ENCODE measurements around the gene FUT8. TPM values are rescaled to one million over a fixed set of nuclear protein-coding genes. Genes with fewer than 3 reads are reported as not detected.

The FUT8 gene
- total and polyA plus RNA-seq, 2 of the 8 experiments (the other 6 are each of a cell fraction or from before 2014, with no cell fraction given), result 10.5 to 25.1 TPM

DNA sequence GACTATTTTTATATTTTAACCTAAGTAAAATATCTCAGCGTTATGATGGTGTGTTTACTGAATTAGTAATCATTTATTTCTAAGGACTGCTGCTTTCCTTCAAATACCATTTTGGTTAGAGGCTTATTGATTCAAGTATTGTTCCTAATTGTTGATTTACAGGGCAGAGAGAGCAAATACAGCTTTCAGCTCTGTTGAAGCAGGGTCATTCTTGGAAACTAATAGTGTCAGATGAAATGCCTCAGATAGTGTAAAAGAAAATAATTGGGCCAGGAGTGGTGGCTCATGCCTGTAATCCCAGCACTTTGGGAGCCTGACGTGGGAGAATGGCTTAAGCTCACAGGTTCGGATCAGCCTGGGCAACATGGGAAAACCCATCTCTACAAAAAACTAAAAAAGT lies 249.3 kb downstream of the FUT8 start:
- Histone ChIP-seq H2BK20ac (ENCODE audit: low read length) (no peak overlapping the region), H3K4ac (replicated peaks; ENCODE audit: insufficient read length, low read depth, low read length) (no peak overlapping the region), H2AFZ (ENCODE audit: low read length) (no peak overlapping the region), H3K14ac (ENCODE audit: insufficient read length) (no peak overlapping the region), H3K36me3 (ENCODE audit: control insufficient read depth in 2 of 4, insufficient read depth in 4 of 4, low read length in 3 of 4) (no peaks in the 10 kb centered on the region), H2BK15ac (ENCODE audit: low read length) (no peak overlapping the region), H3K18ac (ENCODE audit: extremely low read depth, low read length) (no peak overlapping the region), H3K4me1 (replicated peaks in 1 of 4; ENCODE audit: control insufficient read depth in 3 of 4, insufficient read depth in 4 of 4, low read length in 3 of 4) (peaks cover 0 to 7% (median 2%) of the 10 kb centered on the region in 4 experiments; a peak in 2 of 7 replicates), H2BK12ac (ENCODE audit: low read depth, low read length) (no peak overlapping the region), H3K56ac (replicated peaks; ENCODE audit: insufficient read length, low read depth, low read length) (no peak overlapping the region), H4K5ac (ENCODE audit: insufficient read length, low read depth, low read length) (no peak overlapping the region), H2BK5ac (ENCODE audit: low read depth, low read length) (no peak overlapping the region), H4K8ac (ENCODE audit: extremely low read depth, insufficient read depth, low read length) (no peak overlapping the region), H3K23me2 (ENCODE audit: low read depth, low read length) (no peaks in the 10 kb centered on the region), H3K79me1 (ENCODE audit: low read depth, low read length) (no peaks in the 10 kb centered on the region), H3K23ac (ENCODE audit: insufficient read length) (no peak overlapping the region), H3K27ac (ENCODE audit: low read depth, low read length) (no peak overlapping the region), H3K9me3 (ENCODE audit: insufficient read depth in 2 of 2, low read depth in 1 of 2, low read length in 1 of 2) (no peaks in the 10 kb centered on the region), H4K91ac (replicated peaks; ENCODE audit: insufficient read length, low read length) (no peak overlapping the region), H4K20me1 (replicated peaks in 1 of 2; ENCODE audit: control insufficient read depth in 1 of 2, insufficient read depth in 2 of 2, low read length in 2 of 2) (no peaks in the 10 kb centered on the region), H3K4me2 (ENCODE audit: insufficient read depth in 1 of 2, low read depth in 2 of 2, low read length in 2 of 2) (no peak overlapping the region), H2BK120ac (replicated peaks; ENCODE audit: low read depth, low read length) (no peak overlapping the region), H3K9ac (replicated peaks in 1 of 4; ENCODE audit: extremely low read depth in 1 of 4, low read depth in 3 of 4, low read length in 3 of 4) (no peak overlapping the region), H3K79me2 (ENCODE audit: control insufficient read depth in 1 of 2, insufficient read depth in 2 of 2, low read length in 2 of 2) (no peaks in the 10 kb centered on the region), H3K4me3 (ENCODE audit: extremely low read depth in 1 of 4, insufficient read depth in 2 of 4, low read depth in 3 of 4, low read length in 4 of 4) (no peak overlapping the region), H3K27me3 (replicated peaks in 1 of 4; ENCODE audit: control insufficient read depth in 3 of 4, extremely low read depth in 1 of 4, insufficient read depth in 3 of 4, low read length in 3 of 4) (no peaks in the 10 kb centered on the region), H2AK5ac (ENCODE audit: low read depth, low read length) (no peak overlapping the region)
- no peak for FAIRE-seq
- no peak for TF ChIP-seq ZNF274 (IDR thresholded peaks at IDR 0.05; ENCODE audit: borderline replicate concordance, extremely low read depth, low read length)
- TF ChIP-seq CREB1 (IDR thresholded peaks at IDR 0.05), result no peak
- no peak for TF ChIP-seq SIN3A (conservative IDR thresholded peaks at IDR 0.05 in 1 of 2, IDR thresholded peaks at IDR 0.05 in 1 of 2; ENCODE audit: low read depth in 1 of 2, low read length in 2 of 2)
- no peak for TF ChIP-seq TBP (IDR thresholded peaks at IDR 0.05; ENCODE audit: low read depth, low read length)
- no peak for DNase-seq (ENCODE audit: low read depth in 1 of 2, low spot score in 2 of 2)
- POLR2A ChIA-PET (ENCODE audit: partially characterized antibody), result no interaction called here
- WGBS, 2 experiments (ENCODE audit: extremely low coverage in 1 of 2, insufficient coverage in 1 of 2, insufficient read length in 1 of 2, insufficient replicate concordance in 2 of 2, low coverage in 1 of 2, low lambda C conversion rate in 2 of 2, missing lambda C conversion rate in 1 of 2), result 84% methylated on average over 3 of the region's 3 CpGs; no CpG with 5 or more reads in 1 of the 2 experiments
- CTCF ChIA-PET (ENCODE audit: partially characterized antibody), result interaction anchor here (1.6 kb wide), 1 partner anchor 16 kb away, joined by 5 read pairs; no protein-coding TSS in a partner anchor

Measured in H1 (cell line).